Neutrophil (primary cell): ENCODE data around the gene HIRA.

Experiments used
- H3K27ac ChIP-seq: fragments of 200-600 bp; sonication (generic); 2 replicates; pipeline ENCODE4 v1.5.1; 2016; ENCODE audit warnings: mild to moderate bottlenecking, moderate library complexity
- H3K27me3 ChIP-seq: fragments of 200-600 bp; sonication (generic); 2 replicates; pipeline ENCODE4 v1.6.0; 2016; ENCODE audit warnings: mild to moderate bottlenecking
- H3K36me3 ChIP-seq: fragments of 200-600 bp; sonication (generic); 2 replicates; pipeline ENCODE4 v1.5.1; 2017
- H3K4me1 ChIP-seq, 2 experiments: fragments of 200-600 bp in 1 of 2; sonication (generic) in 1 of 2; 1 replicate in 1 of 2; 2 replicates in 1 of 2; pipeline versions ENCODE4 v1.5.1 to v1.6.1; 2013 to 2016; ENCODE audit warnings: low read depth in 1 of 2, low read length in 1 of 2, mild to moderate bottlenecking in 1 of 2, moderate library complexity in 1 of 2; ENCODE audit not compliant: control insufficient read depth in 1 of 2, insufficient read depth in 1 of 2
- H3K4me3 ChIP-seq, 2 experiments: fragments of 200-600 bp in 1 of 2; sonication (generic) in 1 of 2; 1 replicate in 1 of 2; 2 replicates in 1 of 2; pipeline ENCODE4 v1.5.1; 2013 to 2016; ENCODE audit warnings: low read depth in 1 of 2, low read length in 1 of 2, mild to moderate bottlenecking in 1 of 2, moderate library complexity in 1 of 2
- H3K9me3 ChIP-seq: fragments of 200-600 bp; sonication (generic); 2 replicates; pipeline ENCODE4 v1.5.1; 2016
- TF ChIP-seq, protein P1 (sequence below): fragments of 200-600 bp; sonication (generic); IDR thresholded peaks from 2 replicates; pipeline ENCODE4 v1.5.1; 2016; ENCODE audit warnings: antibody characterized with exemption

HIRA gene

DNA sequence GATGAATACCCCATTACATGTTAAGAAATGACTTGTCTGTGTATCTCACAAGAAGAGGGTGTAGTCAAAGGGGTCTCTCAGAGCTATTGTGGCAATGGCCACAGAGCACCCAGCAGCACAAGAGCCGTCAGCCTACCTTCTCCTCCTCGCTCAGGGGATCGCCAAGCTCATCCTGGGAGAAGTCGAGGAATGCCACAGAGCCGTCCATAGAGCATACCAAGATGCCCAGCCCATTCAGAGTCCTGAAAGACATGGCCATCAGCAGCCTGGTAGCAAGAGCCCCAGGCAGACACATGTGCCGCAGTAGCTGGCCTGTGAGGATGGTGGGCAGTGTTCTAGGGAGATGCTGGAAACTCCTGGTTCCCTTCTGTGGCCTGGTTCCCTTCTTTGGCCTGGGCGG lies 44.0 kb downstream of the HIRA start:
- H3K4me1 ChIP-seq = no peaks in the 10 kb centered on the region
- TF ChIP-seq, protein P1, sequence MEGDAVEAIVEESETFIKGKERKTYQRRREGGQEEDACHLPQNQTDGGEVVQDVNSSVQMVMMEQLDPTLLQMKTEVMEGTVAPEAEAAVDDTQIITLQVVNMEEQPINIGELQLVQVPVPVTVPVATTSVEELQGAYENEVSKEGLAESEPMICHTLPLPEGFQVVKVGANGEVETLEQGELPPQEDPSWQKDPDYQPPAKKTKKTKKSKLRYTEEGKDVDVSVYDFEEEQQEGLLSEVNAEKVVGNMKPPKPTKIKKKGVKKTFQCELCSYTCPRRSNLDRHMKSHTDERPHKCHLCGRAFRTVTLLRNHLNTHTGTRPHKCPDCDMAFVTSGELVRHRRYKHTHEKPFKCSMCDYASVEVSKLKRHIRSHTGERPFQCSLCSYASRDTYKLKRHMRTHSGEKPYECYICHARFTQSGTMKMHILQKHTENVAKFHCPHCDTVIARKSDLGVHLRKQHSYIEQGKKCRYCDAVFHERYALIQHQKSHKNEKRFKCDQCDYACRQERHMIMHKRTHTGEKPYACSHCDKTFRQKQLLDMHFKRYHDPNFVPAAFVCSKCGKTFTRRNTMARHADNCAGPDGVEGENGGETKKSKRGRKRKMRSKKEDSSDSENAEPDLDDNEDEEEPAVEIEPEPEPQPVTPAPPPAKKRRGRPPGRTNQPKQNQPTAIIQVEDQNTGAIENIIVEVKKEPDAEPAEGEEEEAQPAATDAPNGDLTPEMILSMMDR = no peak
- peaks cover 99% of the 10 kb centered on the region for H3K36me3 ChIP-seq
- no peaks in the 10 kb centered on the region for H3K27me3 ChIP-seq
- no peak overlapping the region for H3K27ac ChIP-seq
- no peaks in the 10 kb centered on the region for H3K9me3 ChIP-seq
- H3K4me3 ChIP-seq = no peak overlapping the region

DNA sequence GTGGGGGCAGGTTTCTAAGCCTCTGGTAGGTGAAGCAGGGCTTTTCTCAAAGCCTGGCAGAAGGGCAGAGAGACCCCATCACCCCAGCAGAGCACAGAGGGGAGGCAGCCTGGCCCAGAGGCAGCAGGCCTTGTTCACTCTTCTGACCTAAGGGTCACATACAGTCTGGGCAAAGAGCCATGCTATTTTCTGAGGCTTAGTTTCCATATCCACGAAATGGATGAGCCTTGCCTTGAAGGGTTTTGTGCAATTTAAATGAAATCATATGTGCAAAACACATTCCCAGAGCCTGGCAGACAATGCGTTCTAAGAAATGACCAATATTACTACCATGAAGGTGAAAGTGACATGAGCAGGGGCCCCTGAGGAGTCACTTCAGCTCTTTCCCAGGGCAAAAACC lies 44.5 kb downstream of the HIRA start:
- TF ChIP-seq, protein P1 = no peak
- Histone ChIP-seq H3K9me3 (no peaks in the 10 kb centered on the region), H3K4me1 (no peaks in the 10 kb centered on the region), H3K4me3 (no peak overlapping the region), H3K27me3 (no peaks in the 10 kb centered on the region), H3K27ac (no peak overlapping the region), H3K36me3 (peaks cover 99% of the 10 kb centered on the region)

DNA sequence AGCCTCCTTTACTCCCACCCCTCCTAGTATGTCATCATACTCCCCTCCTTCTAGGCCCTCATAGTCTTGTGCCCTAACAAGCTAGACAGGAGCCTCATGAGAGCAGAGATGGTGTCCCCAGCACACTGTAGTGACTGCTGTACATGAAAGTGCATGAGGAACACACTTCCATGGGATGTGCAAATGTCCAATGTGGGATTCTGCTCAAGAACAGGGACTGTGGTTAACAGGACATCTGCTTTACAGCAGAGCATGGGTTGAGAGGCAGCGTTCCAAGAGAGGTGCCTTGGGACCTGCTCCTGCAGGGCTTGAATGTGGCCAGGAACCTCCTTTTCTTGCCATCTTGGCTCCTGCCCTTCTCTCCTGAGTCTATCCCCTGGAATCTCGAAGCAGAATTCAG lies 45.3 kb downstream of the HIRA start:
- Histone ChIP-seq H3K27me3 (no peaks in the 10 kb centered on the region), H3K27ac (no peak overlapping the region), H3K4me3 (no peak overlapping the region), H3K4me1 (no peaks in the 10 kb centered on the region), H3K9me3 (no peaks in the 10 kb centered on the region), H3K36me3 (peaks cover 99% of the 10 kb centered on the region)
- TF ChIP-seq, protein P1 = no peak

DNA sequence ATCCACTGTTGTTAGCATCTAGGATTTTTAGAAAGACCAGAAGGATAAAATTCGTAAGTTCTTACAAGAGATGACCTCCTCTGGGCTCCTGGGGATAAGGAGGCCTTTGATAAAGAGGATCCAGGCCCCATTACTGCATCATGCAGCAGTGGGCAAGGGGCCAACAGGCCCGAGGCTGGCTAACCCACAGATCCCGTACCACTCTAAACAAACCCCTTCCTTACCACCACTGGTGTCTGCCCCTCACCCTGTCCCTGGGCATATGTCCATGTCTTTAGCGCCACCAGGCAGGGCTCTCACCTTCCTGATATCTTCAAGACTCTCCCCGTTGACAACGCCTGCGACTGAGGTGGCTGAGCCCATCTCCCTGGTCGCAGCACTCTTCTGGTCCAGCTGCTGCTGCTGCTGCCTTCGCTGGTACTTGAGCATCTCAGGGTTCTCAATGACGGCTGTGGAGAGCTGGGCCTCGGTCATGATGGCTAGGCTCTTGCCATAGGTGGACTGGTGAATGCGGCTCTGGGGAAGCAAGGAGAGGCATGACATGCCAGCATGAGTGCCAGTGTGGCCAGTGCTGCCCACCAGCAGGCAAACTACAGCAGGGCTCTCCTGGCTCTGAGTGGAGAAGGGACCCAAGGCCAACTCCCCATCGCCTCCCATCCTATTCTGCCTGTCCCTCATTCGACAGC lies 46.2 kb downstream of the HIRA start:
- H3K9me3 ChIP-seq = no peaks in the 10 kb centered on the region
- no peak overlapping the region for H3K4me3 ChIP-seq
- peaks cover 98% of the 10 kb centered on the region for H3K36me3 ChIP-seq
- H3K27me3 ChIP-seq = no peaks in the 10 kb centered on the region
- TF ChIP-seq, protein P1 = no peak
- H3K27ac ChIP-seq = no peak overlapping the region
- no peaks in the 10 kb centered on the region for H3K4me1 ChIP-seq

DNA sequence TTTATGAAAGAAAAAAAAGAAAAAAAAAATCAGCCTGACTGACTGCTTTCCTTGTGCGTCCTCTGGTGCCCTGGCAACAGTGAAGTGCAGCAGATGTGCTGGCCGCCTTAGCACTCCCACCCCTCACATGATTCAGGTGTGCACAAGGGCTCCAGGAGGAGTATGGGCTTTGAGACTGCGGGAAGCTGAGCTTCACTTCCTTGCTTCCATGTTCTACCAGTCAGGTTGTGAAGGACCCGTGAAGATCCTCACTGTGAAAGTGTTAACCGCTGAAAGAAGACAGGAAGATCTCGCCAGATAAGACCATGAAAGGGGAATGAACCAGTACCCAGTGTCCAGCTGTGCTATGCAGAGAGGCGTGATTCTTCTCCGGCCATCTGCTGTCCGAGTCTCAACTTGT lies 48.2 kb downstream of the HIRA start:
- peaks cover 95% of the 10 kb centered on the region for H3K36me3 ChIP-seq

More for the DNA sequence above, 48.2 kb downstream of the HIRA start:
- TF ChIP-seq, protein P1 = no peak
- no peak overlapping the region for H3K27ac ChIP-seq
- H3K4me1 ChIP-seq = no peaks in the 10 kb centered on the region
- no peaks in the 10 kb centered on the region for H3K9me3 ChIP-seq
- no peaks in the 10 kb centered on the region for H3K27me3 ChIP-seq
- H3K4me3 ChIP-seq = no peak overlapping the region
